A673 (cell line): ENCODE data around the gene ECD. TPM values are rescaled to one million over a fixed set of nuclear protein-coding genes. Genes with fewer than 3 reads are reported as not detected.

Source experiments
- BruUV-seq: library from RNA; stranded (reverse); fragments of 400-500 nt; replicated peaks from 2 replicates; lab custom pipeline; 2021; lab: Mats Ljungman, UMichigan
- CTCF ChIA-PET: fragments of 300-600 bp; sonication (Branson Sonifier 250); formaldehyde crosslinking; loops from one replicate; lab custom pipeline; 2022; ENCODE audit warnings: antibody characterized with exemption; lab: Charles Lee
- POLR2A ChIA-PET: fragments of 300-600 bp; sonication (Branson Sonifier 250); formaldehyde crosslinking; loops from one replicate; lab custom pipeline; 2022; ENCODE audit warnings: antibody characterized with exemption; ENCODE audit not compliant: low non-redundant PET; lab: Charles Lee
- DNase-seq: peaks from one replicate; pipeline ENCODE4 v3.0.0-alpha.2; 2015; ENCODE audit warnings: low spot score
- H3K27ac ChIP-seq: fragments of 200-600 bp; sonication (generic); 2 replicates; pipeline ENCODE4 v1.5.1; 2016; ENCODE audit warnings: mixed run types, low read depth, mild to moderate bottlenecking, mixed read lengths, antibody characterized with exemption, low read length; ENCODE audit not compliant: poor library complexity, severe bottlenecking
- H3K27me3 ChIP-seq: fragments of 200-600 bp; sonication (generic); replicated peaks from 2 replicates; pipeline ENCODE4 v1.6.1; 2017; ENCODE audit warnings: mixed run types, low read depth, mild to moderate bottlenecking, mixed read lengths, antibody characterized with exemption, low read length; ENCODE audit not compliant: insufficient read depth, poor library complexity
- H3K36me3 ChIP-seq: fragments of 200-600 bp; sonication (generic); 2 replicates; pipeline ENCODE4 v1.6.1; 2016; ENCODE audit warnings: mixed run types, mild to moderate bottlenecking, mixed read lengths, antibody characterized with exemption, low read length; ENCODE audit not compliant: insufficient read depth, poor library complexity, severe bottlenecking
- H3K4me1 ChIP-seq: fragments of 200-600 bp; sonication (generic); 2 replicates; pipeline ENCODE4 v1.6.1; 2017; ENCODE audit warnings: mixed run types, mild to moderate bottlenecking, mixed read lengths, antibody characterized with exemption, low read length; ENCODE audit not compliant: insufficient read depth, poor library complexity, severe bottlenecking
- H3K4me3 ChIP-seq: fragments of 200-600 bp; sonication (generic); 2 replicates; pipeline ENCODE4 v1.5.1; 2016; ENCODE audit warnings: low read depth, mixed run types, mild to moderate bottlenecking, mixed read lengths, low read length; ENCODE audit not compliant: poor library complexity, severe bottlenecking
- H3K9me3 ChIP-seq: fragments of 200-600 bp; sonication (generic); 2 replicates; pipeline ENCODE4 v1.6.1; 2016; ENCODE audit warnings: mixed run types, low read depth, mild to moderate bottlenecking, mixed read lengths, antibody characterized with exemption, low read length; ENCODE audit not compliant: poor library complexity, severe bottlenecking
- CTCF ChIP-seq: fragments of 300-800, 200-600 bp; sonication (generic); conservative IDR thresholded peaks from 2 replicates; pipeline ENCODE4 v1.5.1; 2017; ENCODE audit warnings: low read depth, mild to moderate bottlenecking, antibody characterized with exemption, low read length, moderate library complexity, mixed read lengths
- EZH2 ChIP-seq: fragments of 200-600 bp; sonication (generic); IDR thresholded peaks from 2 replicates; pipeline ENCODE4 v1.6.1; 2017; ENCODE audit warnings: borderline replicate concordance, low read depth, mild to moderate bottlenecking, mixed read lengths, antibody characterized with exemption, low read length; ENCODE audit not compliant: poor library complexity, severe bottlenecking
- intact Hi-C: fragments of 100-400 bp; cut with micrococcal nuclease; formaldehyde crosslinking; loops from one replicate; pipeline ENCODE4 v1.10.0; 2022; ENCODE audit not compliant: unreplicated experiment
- total RNA-seq: library from RNA; stranded (reverse); gene quantifications from 2 replicates; pipeline ENCODE4 v1.2.3, GENCODE V29; 2021

The ECD gene
- total RNA-seq, 1 experiment from 2014 or later, result 37.4 TPM

- no peak for TF ChIP-seq EZH2
- no peak for TF ChIP-seq CTCF
- no TSS peak for BruUV-seq
- intact Hi-C loops, result no loop called here
- Histone ChIP-seq H3K27me3 (no peaks in the 10 kb centered on the region), H3K36me3 (peaks cover 69% of the 10 kb centered on the region), H3K4me1 (peaks cover 9% of the 10 kb centered on the region), H3K9me3 (no peaks in the 10 kb centered on the region), H3K27ac (no peak overlapping the region), H3K4me3 (no peak overlapping the region)
- no peak for DNase-seq
- POLR2A ChIA-PET, result no interaction called here
- CTCF ChIA-PET, result no interaction called here
These were observed 33.1 kb downstream of the ECD start for GRCh38 chr10:73134727-73135126.

GRCh38 chr10:73131913-73132686 is 35.7 kb downstream of the ECD start:
- ChIA-PET POLR2A (no interaction called here), CTCF (no interaction called here)
- DNase-seq, result no peak
- Histone ChIP-seq H3K27ac (no peak overlapping the region), H3K36me3 (peaks cover 66% of the 10 kb centered on the region), H3K4me3 (no peak overlapping the region), H3K9me3 (no peaks in the 10 kb centered on the region), H3K4me1 (peaks cover 9% of the 10 kb centered on the region), H3K27me3 (no peaks in the 10 kb centered on the region)
- intact Hi-C loops, result no loop called here
- no TSS peak for BruUV-seq
- no peak for TF ChIP-seq CTCF
- TF ChIP-seq EZH2, result no peak

- H3K36me3 ChIP-seq, result peaks cover 62% of the 10 kb centered on the region
- peaks cover 9% of the 10 kb centered on the region for H3K4me1 ChIP-seq
- peak; percentile 64 for DNase-seq
- no peak overlapping the region for H3K4me3 ChIP-seq
- H3K27ac ChIP-seq, result no peak overlapping the region
- no TSS peak for BruUV-seq
- no peak for TF ChIP-seq CTCF
- TF ChIP-seq EZH2, result no peak
- ChIA-PET POLR2A (interaction anchor here (0.5 kb wide), 1 partner anchor 114 kb away, joined by 15 read pairs; no protein-coding TSS in a partner anchor), CTCF (no interaction called here)
- no peaks in the 10 kb centered on the region for H3K9me3 ChIP-seq
- H3K27me3 ChIP-seq, result no peaks in the 10 kb centered on the region
- intact Hi-C loops, result no loop called here
These were observed 36.5 kb downstream of the ECD start for GRCh38 chr10:73131301-73131700.
